ENCODE measurements around the gene MCEMP1. TPM values are rescaled to one million over a fixed set of nuclear protein-coding genes. Genes with fewer than 3 reads are reported as not detected.

Gene MCEMP1
- total RNA-seq, 1 experiment from 2014 or later: not detected

- in situ Hi-C loops (cut with HindIII; ENCODE audit: low pct_unique_long_range_greater_than_20kb, low sequenced_read_pairs): no loop called here
- no peak for DNase-seq (ENCODE audit: low read depth, low spot score)
Measured at GRCh38 chr19:7703332-7703731, 26.4 kb downstream of the MCEMP1 start.

GRCh38 chr19:7704280-7705060 is 27.6 kb downstream of the MCEMP1 start:
- in situ Hi-C loops (cut with HindIII; ENCODE audit: low pct_unique_long_range_greater_than_20kb, low sequenced_read_pairs): no loop called here
- DNase-seq (ENCODE audit: low read depth, low spot score): no peak

GRCh38 chr19:7705387-7706187 is 28.7 kb downstream of the MCEMP1 start:
- in situ Hi-C loops (cut with HindIII; ENCODE audit: low pct_unique_long_range_greater_than_20kb, low sequenced_read_pairs): no loop called here
- no peak for DNase-seq (ENCODE audit: low read depth, low spot score)

- no peak for DNase-seq (ENCODE audit: low read depth, low spot score)
- in situ Hi-C loops (cut with HindIII; ENCODE audit: low pct_unique_long_range_greater_than_20kb, low sequenced_read_pairs): no loop called here
Measured at GRCh38 chr19:7706188-7706954, 29.5 kb downstream of the MCEMP1 start.

GRCh38 chr19:7706955-7707456 is 30.1 kb downstream of the MCEMP1 start:
- in situ Hi-C loops (cut with HindIII; ENCODE audit: low pct_unique_long_range_greater_than_20kb, low sequenced_read_pairs): no loop called here
- DNase-seq (ENCODE audit: low read depth, low spot score): no peak

- DNase-seq (ENCODE audit: low read depth, low spot score): no peak
- in situ Hi-C loops (cut with HindIII; ENCODE audit: low pct_unique_long_range_greater_than_20kb, low sequenced_read_pairs): no loop called here
Measured at GRCh38 chr19:7709932-7710460, 33.1 kb downstream of the MCEMP1 start.

GRCh38 chr19:7710616-7711015 is 33.7 kb downstream of the MCEMP1 start:
- no peak for DNase-seq (ENCODE audit: low read depth, low spot score)
- in situ Hi-C loops (cut with HindIII; ENCODE audit: low pct_unique_long_range_greater_than_20kb, low sequenced_read_pairs): no loop called here

- in situ Hi-C loops (cut with HindIII; ENCODE audit: low pct_unique_long_range_greater_than_20kb, low sequenced_read_pairs): no loop called here
Measured at GRCh38 chr19:7715671-7716070, 38.8 kb downstream of the MCEMP1 start.

GRCh38 chr19:7716762-7717161 is 39.9 kb downstream of the MCEMP1 start:
- DNase-seq (ENCODE audit: low read depth, low spot score): no peak
- in situ Hi-C loops (cut with HindIII; ENCODE audit: low pct_unique_long_range_greater_than_20kb, low sequenced_read_pairs): no loop called here

More at GRCh38 chr19:7715671-7716070, 38.8 kb downstream of the MCEMP1 start:
- no peak for DNase-seq (ENCODE audit: low read depth, low spot score)

GRCh38 chr19:7718668-7719067 is 41.8 kb downstream of the MCEMP1 start:
- no peak for DNase-seq (ENCODE audit: low read depth, low spot score)
- in situ Hi-C loops (cut with HindIII; ENCODE audit: low pct_unique_long_range_greater_than_20kb, low sequenced_read_pairs): no loop called here

- in situ Hi-C loops (cut with HindIII; ENCODE audit: low pct_unique_long_range_greater_than_20kb, low sequenced_read_pairs): no loop called here
- DNase-seq (ENCODE audit: low read depth, low spot score): no peak
Measured at GRCh38 chr19:7720351-7720750, 43.5 kb downstream of the MCEMP1 start.

- DNase-seq (ENCODE audit: low read depth, low spot score): no peak
- in situ Hi-C loops (cut with HindIII; ENCODE audit: low pct_unique_long_range_greater_than_20kb, low sequenced_read_pairs): no loop called here
Measured at GRCh38 chr19:7722231-7722651, 45.4 kb downstream of the MCEMP1 start.

- in situ Hi-C loops (cut with HindIII; ENCODE audit: low pct_unique_long_range_greater_than_20kb, low sequenced_read_pairs): no loop called here
Measured at GRCh38 chr19:7725791-7726190, 48.9 kb downstream of the MCEMP1 start.

GRCh38 chr19:7729211-7729610 is 52.3 kb downstream of the MCEMP1 start:
- in situ Hi-C loops (cut with HindIII; ENCODE audit: low pct_unique_long_range_greater_than_20kb, low sequenced_read_pairs): no loop called here
- no peak for DNase-seq (ENCODE audit: low read depth, low spot score)

More at GRCh38 chr19:7725791-7726190, 48.9 kb downstream of the MCEMP1 start:
- no peak for DNase-seq (ENCODE audit: low read depth, low spot score)

Data from SK-MEL-5 (cell line).